COLO668 (cell line): ENCODE data around the gene SLC47A1.
"Not testable (repeated sequence)": the region's sequence is repeated elsewhere in the genome, so short reads cannot be mapped to it uniquely, and the experiment has no call there.

ENCODE experiments used
- DNase-seq: peaks from one replicate; lab custom pipeline; 2025; ENCODE audit not compliant: unreplicated experiment; lab: John Stamatoyannopoulos, UW

The SLC47A1 gene

DNA sequence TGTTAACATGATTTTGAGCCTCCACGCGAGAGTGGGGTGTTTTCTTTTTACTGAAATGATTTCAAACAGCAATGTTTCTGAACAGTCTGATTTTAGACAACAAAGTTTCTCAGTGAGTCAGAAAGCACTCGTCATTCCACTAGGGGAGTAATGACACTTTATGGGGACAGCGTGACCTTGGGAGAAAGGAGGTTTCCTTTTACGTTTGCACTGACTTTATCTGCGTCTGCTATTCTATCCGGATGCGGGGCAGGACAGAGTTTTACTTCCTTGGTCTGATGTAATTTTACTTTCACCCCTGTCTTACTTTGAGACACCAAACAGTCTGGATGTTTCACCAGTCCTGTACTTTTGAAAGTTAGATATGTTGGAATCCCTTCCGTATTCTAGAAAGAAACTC, 20.7 kb downstream of the SLC47A1 start:
- DNase-seq: no peak

DNA sequence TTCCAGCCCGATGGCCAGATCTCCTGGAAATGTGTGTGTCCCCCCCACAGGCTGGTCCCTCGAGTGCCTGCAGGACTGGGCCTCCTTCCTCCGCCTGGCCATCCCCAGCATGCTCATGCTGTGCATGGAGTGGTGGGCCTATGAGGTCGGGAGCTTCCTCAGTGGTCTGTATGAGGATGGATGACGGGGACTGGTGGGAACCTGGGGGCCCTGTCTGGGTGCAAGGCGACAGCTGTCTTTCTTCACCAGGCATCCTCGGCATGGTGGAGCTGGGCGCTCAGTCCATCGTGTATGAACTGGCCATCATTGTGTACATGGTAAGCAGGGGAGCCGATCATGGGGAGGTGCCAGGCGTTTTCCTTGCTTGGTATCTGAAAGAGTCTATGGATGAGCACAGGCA, 22.1 kb downstream of the SLC47A1 start:
- no peak for DNase-seq

DNA sequence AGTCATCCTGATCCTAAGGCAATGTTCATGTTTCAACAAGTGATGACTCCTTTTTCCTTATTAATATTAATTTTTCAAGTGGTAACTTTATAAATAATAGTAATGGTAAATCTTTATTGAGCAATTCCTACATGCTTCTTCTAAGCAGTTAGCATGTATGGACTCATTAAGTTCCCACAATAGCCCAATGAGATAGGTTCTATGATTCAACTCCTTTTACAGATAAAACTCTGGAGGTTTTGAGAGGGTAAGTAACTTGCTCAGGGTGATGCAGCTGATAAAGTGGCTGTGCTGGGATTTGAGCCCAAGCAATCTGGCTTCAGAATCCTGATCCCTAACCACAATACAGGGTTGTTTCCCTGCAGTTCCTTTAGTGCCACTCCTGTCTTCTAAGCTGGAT, 25.3 kb downstream of the SLC47A1 start:
- DNase-seq: no peak

DNA sequence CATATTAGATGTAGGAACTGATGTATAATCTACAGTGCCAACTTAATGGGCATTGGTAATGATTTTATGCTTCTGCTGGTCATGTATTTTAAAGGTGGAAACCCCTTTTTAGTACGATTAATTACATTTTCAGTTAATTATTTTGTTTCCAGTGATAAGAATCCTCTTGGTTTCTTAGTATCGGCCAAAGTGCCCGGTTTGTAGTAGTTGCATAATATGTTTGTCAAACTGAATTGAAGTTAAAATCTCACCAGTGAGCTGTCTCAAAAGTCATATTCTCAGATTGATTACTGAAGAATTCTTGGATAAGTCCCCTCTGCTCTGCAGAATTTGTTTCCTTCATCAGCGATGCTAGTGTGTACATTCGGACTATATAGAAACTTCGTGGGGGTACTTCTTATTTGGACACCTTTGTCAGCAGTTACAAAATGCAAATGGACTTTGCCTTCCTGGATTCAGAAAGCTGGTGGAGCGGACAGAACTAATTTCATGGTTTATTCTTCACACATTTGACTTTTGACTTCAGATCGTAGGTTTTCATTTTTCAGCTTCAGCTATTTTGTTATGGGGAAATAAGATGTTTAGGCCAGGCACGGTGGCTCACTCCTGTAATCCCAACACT, 28.2 kb downstream of the SLC47A1 start:
- DNase-seq: no peak

DNA sequence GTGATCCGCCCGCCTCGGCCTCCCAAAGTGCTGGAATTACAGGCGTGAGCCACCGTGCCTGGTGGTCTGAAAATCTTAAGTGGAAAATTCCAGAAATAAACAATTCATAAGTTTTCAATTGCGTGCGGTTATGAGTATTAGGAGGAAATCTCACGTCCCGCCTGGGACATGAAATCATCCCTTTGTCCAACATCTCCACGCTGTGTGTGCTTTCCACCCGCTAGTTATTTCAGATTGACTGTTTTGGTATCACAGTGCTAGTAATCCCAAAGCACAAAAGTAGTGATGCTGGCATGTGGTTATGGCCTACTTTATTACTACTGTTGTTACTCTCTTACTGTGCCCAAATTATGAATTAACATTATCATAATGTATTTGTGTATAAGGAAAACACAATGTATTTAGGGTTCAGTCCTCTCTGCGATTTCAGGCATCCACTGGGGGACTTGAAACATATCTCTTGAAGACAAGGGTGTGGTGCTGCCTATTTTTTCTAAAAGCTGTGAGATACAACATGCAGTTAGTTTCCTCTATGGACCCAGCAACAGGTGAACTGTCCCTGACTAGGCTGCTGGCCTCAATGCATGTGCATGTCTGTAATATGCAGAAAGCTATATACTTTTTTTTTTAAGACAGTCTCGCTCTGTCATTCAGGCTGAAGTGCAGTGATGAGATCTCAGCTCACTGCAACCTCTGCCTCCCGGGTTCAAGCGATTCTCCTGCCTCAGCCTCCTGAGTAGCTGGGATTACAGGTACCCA, 32.3 kb downstream of the SLC47A1 start:
- DNase-seq: no peak

DNA sequence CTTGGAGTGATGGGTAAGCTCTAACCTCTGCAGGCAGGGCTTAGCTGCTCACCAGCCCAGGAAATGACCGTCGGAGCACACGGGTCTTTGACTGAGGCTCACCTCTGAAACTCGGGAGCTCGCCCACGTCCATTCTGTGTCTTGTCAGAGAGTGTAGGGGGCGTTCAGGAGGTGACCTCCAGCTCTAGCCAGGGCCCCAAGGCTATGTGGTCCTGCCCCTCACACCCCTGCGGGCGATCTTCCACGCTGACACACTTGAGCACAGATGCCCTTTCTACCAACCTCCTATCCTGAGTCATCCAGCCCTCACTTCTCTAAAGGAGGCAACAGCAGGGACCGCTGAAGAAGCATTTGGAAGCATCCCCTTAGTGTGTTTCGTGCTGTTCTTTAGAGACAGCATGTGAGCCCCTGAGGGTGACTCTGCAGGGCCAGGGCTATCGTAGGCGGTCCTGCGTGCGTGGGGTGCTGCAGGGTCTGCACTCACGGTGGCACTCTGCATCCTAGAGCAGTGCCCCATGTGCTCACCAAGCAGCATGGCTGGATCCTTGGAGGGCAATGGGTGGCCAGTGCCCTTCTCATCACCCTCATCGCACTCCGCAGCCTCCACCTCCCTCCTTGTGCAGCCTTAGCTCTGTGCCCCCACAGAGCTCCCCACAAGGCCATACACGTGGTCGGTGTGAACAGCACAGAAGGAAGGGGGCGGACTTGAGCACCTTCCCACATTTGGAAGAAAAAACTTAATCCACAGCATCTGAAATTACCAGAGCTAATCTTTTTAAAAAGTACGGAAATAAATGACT, 33.8 kb downstream of the SLC47A1 start:
- DNase-seq: no peak

DNA sequence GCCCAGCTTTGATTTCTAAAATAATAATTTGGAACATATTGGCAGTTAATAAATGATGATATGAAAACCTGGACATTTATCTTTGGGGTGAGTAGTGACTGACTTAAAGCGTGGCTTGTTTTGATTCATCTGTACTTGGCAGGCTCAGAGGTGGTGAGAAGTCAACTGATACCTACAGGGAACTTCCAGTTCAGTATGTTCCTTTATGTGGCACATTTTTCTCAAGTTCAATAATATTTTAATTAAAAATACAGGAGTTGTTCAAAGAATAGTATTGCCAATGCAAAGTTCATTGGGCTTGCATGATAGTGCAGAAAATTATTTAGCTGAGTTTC, 34.3 kb downstream of the SLC47A1 start:
- no peak for DNase-seq

DNA sequence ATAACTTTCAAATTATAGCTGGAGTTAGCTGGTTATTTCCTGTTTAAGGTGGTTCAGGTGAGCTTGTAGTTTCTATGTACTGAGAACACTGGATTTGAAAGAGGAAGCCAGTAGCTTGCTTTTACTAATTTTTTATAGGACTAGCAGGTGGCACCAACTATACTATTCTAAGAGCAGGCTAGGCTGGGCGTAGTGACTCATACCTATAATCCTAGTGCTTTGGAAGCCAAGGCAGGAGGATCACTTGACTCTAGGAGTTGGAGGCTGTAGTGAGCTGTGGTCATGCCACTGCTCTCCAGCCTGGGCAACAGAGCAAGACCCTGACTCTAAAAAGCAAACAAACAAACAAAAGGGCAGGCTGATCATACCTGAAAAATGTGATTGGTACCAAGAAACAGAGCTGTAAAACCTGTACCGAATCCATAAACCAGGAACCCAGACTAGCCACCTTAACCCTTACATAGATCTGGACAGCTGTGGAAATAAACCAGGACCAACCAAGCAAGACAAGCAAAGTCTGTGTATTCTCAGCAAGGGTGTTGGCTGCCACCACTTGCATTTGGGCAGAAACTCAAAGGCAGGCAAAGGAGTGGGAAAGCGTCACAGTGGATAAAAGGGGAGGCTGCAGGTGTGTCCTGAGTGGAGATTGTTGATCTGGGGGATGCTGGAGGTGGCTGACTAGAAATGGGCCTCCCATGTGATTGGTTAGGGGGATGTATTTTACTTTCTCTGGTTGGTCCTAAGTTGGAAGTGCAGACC, 36.3 kb downstream of the SLC47A1 start:
- DNase-seq: no peak

DNA sequence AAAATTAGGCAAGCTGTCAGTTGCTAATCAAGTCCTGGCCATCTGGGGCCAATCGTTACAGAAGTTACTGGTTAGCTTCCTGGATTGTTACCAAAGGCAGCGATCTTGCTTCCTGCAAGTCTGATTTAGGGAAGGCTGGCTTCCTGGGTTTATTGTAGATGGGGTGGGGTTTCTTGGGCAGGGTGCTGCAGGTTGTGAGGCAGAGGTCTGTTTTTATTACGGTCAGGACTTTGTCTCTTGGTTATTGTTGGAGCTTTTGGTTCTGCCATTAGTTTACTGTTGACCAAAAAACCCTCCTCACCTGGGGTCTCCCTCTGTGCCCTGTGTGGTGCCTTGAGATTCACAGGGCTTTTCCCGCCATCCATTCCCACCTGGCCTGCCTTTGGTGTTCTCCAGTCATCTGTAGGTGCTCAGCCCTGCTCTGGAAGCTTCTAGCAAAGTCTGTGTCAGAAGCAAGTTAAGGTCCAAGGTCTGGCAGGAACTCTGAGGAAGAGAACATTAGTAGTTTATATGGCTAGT, 36.9 kb downstream of the SLC47A1 start:
- DNase-seq: no peak

DNA sequence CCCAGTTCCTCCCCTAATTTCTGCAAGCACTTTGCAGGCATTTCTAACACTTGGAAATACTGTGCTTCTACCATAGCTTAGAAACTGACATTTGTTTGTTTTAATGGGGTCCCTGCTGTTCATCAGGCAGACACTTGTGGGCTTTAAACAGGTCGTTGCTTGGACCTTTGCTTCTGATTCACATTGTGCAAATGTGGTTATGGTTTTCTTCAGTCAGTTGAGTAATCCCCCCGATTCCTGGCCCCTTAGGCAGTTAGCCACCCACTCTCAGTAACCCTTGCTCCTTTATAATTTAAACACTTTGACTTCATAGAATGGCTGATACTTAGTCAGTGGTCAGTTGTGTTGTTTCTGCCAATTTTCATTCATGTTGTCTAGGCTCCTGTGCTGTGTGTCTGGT, 39.4 kb downstream of the SLC47A1 start:
- DNase-seq: no peak

DNA sequence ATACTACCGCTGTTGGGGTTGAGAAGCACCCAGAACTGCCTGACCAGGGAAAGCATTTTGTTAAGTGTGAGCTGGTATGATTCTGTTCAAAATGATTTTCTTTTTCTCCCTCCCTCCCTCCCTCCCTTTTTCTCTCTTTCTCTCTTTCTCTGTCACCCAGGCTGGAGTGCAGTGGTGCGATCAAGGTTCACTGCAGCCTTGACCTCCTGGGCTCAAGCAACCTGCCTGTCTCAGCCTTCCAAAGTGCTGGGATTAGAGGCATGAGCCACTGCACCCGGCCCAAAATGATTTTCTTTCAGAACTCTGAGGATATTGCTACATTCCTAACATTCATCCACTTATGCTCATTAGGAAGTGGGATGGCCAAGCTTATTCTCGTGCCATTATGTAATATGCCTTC, 41.3 kb downstream of the SLC47A1 start:
- no peak for DNase-seq

DNA sequence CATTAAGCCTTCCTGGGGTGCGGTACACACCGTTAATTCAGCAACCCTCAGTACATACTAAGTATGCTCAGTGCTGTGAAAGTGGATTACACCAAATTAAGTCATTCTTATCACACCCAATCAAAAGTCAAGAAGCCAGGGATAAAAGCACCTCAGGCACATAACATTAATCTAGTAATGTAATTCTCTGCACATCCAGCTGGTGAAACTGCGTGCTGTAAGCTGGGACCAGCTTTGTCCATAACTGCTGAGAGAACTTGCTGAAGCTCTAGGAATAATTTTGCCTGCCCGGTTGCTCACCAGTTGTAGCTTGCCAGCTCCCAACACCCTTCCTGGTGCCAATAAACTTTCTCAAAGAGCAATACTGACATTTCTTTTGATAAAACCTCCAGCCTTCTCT, 44.9 kb downstream of the SLC47A1 start:
- no peak for DNase-seq

DNA sequence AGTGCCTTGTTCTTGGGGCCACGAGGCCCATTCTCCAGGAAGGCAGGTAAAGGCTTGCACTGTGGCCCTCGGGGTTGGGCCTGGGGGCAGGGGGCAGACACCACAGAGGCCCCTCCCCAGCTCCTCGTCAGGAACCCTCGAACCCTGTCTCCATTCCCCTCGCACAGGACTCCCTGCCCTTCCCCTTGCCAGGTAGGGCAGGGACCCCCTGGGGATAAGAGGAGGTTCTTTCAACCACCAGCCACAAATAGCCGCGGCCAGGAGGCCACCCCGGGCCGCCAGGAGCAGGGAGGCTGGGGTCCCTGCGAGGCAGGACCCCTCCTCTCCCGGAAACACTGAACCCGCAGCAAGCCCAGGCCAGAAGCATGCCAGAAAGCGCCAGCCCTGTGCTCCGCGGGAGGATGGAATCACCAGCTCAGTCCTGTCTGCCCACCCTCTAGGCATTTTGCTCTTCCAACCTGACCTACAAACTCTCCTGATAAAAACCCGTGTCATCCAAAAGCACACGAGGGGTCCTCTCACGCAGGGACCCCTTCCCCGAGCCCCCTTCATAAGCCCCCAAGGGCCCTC, 45.6 kb downstream of the SLC47A1 start:
- no peak for DNase-seq

DNA sequence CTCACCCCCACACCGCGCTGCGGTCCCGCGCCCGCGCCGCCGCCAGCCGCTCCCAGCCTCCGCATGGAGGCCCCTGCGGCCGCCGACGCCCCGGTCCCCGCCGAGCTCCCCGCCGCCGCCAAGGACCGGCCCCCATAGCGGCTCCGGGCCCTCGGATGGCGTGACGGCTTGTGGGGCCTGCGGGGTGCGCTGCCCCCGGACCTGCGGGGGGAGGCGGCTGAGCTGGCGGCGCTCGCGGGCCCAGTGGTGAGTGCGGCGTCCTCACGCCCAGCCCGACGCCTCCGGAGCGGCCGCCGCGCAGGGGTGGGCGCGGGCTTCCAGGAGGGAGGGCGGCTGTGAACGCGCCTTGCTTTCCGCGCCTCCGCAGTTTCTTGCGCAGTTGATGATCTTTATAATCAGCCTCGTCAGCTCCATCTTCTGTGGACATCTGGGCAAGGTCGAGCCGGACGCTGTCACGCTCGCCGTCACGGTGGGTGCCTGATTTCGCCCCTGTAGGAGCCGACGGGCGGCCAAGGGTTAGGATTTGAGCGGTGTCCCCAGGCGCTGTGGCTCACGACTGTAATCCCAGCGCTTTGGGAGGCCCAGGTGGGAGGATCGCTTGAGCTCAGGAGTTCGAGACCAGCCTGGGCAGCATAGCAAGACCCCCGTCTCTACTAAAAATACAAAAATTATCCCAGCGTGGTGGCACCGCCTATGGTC, 46.4 kb downstream of the SLC47A1 start:
- no peak for DNase-seq

DNA sequence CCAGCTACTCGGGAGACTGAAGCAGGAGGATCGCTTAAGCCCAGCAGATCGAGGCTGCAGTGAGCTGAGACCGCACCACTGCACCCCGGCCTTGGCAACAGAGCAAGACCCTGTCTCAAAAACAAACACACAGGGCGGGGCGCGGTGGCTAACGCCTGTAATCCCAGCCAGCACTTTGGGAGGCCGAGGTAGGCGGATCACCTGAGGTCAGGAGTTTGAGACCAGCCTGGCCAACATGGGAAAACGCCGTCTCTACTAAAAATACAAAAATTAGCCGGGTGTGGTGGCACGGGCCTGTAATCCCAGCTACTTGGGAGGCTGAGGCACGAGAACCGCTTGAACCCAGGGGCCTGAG, 46.9 kb downstream of the SLC47A1 start:
- DNase-seq: not testable (repeated sequence)

DNA sequence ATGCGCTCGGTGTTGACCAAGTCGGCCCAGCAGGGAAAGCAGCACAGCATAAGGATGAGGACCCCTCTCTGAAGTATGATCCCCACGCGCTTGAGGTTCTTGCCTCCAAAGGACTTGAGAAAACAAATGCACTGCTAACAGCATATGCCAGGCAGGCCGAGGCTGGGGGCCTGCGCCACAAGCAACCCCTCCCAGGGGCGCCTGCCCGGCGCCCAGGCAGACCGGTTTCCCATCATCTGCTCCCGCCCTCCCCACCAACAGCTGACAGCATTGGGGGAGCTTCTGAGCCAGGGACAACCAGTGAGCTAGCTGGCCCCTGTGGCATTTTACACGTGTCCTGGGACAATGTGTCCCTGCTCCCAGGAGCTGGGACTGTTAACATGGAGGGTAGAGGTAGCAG, 48.5 kb downstream of the SLC47A1 start:
- not testable (repeated sequence) for DNase-seq

DNA sequence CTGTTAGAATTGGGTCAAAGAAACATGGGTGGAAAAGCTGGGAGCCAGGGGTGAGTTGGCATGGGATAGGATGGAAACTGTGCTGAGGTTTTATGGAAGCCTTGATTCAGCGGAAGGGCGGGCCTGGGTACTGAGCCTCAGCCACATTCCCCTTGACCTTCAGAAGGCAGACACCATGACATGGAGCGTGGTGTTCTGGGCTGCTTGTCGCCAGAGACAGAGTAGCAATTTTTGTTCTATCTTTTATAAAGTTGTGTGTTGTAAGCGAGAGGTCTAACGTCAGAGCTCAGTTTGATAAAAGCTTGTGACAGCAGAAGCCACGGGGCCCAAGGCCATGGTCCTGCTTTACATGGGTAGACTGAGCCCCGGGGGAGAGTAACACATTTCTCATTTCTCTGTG, 50.2 kb downstream of the SLC47A1 start:
- no peak for DNase-seq

DNA sequence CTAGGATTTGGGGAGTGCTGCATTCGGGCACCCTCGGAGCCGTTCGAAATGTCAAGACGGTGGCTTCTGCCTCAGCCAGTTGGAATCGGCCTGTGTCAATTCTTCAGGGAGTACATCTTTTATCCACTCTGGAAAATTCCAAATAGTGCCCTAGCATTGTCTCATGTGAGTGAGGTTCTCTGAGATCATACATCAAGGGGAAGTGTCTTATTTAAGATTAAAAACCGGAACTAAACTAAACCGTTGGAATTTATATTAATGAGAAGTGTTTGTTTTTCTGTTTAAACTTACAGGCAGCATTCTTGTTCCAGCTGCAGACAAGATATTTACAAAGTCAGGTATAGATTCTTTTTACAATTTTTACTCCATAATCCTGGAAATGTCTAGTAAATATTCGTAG, 56.8 kb downstream of the SLC47A1 start:
- DNase-seq: no peak

DNA sequence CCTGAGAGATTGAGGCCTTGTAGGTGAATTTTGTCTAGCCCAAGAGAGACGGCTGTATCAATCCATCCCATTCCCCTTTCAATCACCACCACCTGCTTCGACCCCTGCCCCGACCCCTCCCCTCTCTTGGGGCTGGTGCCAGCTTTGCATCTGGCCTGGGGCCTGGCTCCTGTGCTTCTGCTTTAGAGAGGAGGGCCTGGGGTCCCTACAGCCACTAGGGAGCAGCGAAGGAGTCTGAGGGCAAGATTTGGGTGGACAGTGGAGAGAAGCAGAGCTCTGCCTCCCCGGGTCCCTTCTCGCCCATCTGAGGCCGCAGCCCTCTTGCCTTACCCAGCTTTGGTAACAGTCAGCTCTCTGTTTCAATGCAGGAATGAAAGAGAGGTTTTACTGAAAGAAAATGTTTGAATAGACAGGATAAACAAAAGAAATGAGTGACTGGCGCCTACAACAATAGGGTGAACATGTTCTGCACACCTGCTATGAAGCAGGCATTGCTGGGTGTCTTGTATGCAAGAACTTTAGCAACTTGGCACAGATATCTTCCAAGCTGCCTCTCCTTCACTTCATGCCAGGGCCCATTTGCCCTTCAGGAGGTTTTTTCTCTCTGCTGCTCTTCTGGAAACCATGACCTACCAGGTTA, 57.4 kb downstream of the SLC47A1 start:
- DNase-seq: no peak

DNA sequence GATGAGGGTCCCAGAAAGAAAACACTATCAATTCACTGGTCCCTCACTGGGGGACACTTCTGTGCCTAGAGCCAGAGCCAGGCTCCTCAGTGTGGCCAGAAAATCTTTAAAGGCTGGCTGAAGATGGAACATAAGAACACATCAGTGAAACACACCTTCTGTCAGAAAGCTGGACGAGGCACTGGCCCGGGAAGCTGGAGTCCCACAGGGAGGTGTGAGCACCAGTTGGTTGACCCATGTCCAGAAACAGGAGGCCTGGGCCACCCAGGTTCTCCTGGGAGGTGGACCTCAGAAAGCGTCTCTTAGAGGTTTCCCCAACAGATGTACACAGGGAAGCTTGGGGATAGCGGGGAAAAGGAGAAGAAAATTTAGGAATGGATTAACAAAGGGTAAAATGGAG, 58.7 kb downstream of the SLC47A1 start:
- no peak for DNase-seq
